SW480 (cell line): Measurements from ENCODE around the gene RRAGD.
"Not testable (repeated sequence)": the region's sequence is repeated elsewhere in the genome, so short reads cannot be mapped to it uniquely, and the experiment has no call there.

ENCODE experiments used
- DNase-seq: peaks from one replicate; pipeline ENCODE4 v3.0.0-alpha.2; 2016; ENCODE audit warnings: low spot score

The RRAGD gene

GRCh38 chr6:89411145-89412070 is 665 bp downstream of the RRAGD start:
- peak; percentile 39 for DNase-seq

DNA sequence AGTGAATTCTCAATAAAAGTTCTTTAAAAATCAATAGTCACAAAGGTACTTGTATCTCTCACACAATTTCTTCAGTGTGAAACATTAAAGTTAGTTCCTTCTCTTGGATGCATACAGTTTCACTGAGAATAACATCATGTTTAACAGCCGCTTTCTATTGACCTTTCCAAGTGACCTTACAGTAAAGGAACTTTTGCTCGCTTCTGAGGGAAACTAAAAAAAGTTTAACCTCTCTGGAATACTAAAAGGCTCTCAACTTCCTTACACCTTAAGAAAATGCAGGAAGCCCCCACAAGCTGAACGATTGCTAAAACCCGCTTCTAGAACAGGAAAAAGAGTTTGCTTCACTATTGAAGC is 1.3 kb downstream of the RRAGD start:
- no peak for DNase-seq

DNA sequence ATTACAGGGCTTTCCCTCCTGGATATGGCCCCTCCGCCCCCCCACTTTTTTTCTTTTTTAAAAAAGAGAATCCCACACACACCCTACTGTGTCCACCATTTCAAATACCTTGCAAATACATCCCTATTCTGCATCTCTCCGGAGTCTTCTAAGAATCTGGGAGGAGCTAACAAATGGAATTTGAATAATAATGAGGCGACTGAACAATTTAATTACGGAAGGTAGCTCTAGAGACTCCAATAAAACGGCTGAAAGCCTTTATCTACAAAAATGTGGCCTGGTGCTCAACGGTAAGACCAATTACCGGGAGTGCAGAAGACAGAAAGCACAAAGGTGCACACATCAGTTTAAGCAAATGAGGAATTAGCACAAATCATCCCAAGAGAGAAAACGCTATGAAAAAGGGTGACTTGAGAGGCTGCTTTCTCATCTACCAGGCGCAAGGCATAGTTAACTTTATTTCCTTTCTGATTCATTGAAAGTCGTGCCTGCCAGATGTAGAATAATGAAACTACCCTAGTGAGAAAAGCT is 1.8 kb downstream of the RRAGD start:
- no peak for DNase-seq

DNA sequence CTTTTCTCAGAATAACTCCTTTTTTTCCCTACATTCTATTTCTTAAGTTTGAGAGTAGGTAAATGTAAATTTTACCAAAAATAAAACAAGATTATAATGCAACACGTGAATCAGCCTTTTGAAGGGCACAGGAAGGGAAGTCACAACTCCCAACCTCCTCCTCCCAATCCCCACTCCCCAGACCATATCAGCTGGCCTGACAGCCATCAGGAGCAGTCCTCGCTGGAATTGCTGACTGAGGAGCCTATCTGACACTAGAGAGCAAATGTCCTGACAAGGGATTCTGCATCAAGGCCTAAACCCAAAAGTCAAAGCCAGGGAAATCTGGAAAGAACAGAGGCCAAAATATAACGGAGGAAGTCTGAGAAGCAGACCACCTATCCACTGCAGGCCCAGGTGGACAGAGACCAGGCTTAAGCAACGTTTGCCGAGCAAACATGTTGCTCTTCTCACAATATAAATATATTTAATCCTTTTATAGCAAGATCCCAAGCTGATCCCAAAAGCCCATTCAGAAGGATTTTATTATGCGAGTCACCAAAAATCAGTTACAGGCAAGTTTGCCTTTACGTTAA is 2.5 kb downstream of the RRAGD start:
- no peak for DNase-seq

DNA sequence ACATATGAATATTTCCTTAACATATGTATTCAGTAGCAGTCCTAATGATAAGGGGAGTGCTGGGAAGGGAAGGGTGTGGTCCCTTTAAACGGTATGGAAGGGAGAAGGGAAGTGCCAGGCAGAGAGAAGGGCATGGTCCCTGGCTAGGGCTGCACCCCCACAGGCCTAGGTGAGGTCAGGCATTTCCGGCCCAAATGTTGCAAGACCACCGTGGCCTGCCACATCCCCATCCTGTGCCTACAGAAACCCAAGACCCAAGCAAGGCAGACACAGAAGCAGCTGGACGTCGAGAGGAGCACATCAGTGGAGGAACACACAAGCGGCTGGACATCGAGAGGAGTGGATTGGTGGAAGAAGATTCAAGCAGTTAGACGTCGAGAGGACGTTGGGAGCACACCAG is 5.9 kb downstream of the RRAGD start:
- DNase-seq: no peak

DNA sequence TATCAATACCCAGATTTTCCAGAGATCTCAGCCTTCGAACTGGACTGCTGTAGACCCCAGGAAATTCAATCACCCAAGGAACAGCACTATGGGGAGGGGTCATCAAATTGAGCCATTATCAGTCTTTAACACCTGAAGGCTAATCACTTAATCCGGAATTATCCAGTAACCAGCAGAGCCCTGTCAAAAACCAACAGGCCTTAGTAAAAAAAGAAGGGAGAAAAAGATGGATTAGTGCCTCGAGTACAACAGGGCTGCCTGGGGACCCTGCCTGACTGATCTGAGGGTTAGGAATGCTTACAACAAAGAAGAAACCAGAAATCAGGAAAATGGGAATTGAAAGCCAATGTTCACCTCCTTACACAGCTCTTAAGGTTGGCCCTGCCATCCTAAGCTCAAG is 7.6 kb downstream of the RRAGD start:
- no peak for DNase-seq

- DNase-seq: no peak
Measured at GRCh38 chr6:89402776-89403175, 9.3 kb downstream of the RRAGD start.

- no peak for DNase-seq
Measured at GRCh38 chr6:89400912-89401399, 11.1 kb downstream of the RRAGD start.

- DNase-seq: no peak
Measured at GRCh38 chr6:89400050-89400449, 12.0 kb downstream of the RRAGD start.

DNA sequence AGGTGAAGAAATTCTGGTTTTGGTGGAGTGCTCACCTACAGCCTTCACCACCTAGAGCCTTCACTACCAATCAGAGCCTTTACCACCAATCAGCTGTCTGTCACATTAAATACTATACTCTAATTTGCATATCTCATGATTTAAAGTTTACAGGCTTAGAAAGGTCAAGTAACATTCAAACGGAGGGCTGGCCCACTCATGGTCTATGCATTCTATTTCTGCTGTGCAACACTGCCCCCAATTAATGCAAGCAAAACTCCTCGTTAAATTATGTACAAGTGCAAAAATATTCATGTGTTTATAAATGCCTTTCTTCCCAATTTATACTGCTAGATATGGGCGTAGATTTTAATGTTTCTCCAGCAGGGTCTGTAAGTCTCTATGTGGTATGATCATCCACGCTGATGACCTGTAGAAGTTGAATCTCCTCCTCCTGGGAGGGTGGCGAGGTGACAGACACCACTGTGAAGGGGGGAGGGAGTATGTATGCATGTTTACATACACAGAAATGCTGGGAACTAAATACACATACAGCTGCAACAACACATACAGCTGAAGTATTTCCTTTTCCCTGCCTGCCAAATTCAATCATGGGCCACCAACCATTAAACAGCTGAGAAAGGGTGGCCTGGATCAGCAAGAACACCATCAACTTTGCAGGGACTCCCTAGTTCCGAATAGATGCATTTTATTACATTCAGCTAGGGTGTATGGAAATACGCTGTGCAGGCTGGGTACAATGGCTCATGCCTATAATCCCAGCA is 13.1 kb downstream of the RRAGD start:
- DNase-seq: no peak

- DNase-seq: not testable (repeated sequence)
Measured at GRCh38 chr6:89397884-89398283, 14.2 kb downstream of the RRAGD start.

DNA sequence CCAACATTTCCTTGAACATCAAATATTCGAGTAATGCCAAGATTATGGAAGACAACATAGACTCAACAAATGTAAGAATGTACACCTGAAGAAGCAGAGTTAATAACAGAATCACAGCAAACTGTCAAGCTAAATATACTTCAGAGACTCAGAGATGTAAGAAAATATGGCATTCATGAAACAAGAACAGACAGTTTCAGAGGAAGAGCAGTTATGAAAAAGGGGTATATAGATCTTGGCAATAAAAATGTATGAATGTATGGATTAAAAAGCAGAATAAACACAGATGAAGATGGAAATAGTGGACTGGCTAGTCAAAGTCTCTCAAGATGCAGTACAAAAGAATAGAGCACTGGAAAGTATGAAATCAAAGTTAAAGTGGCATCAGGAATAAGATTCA is 18.4 kb downstream of the RRAGD start:
- DNase-seq: no peak

DNA sequence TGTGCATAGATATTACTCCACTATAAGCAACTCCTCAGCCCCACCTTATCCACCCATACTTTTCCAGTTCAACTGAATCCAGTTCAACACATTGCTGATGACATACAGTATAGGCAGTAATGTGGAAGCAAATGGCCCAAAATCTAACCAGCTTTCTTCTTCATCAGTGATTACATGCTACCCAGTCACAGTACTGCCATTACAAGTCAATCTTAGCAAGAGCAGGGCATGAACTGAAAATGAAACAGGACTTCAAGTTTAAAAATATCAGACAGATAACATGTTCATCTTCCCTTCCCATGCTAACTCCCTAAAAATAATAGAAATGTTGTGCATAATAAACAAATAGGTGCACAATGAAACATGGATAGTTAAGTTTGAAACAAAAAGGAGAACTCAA is 19.2 kb downstream of the RRAGD start:
- DNase-seq: no peak

DNA sequence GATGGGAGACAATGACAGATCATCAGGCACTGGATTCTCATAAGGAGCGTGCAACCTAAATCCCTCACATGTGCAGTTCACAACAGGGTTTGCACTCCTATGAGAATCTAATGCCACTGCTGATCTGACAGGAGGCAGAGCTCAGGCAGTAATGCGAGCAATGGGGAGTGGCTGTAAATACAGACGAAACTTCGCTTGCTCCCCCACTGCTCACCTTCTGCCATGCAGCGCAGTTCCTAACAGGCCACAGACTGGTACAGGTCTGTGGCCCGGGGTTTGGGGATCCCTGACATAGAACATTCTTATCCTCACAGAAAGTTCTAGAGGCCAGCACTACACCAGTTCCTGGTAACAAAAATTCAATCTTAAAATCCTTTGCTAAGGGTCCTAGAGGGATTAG is 23.2 kb downstream of the RRAGD start:
- DNase-seq: no peak

- DNase-seq: no peak
Measured at GRCh38 chr6:89387516-89388201, 24.4 kb downstream of the RRAGD start.

GRCh38 chr6:89386917-89387491 is 25.1 kb downstream of the RRAGD start:
- DNase-seq: no peak

- no peak for DNase-seq
Measured at GRCh38 chr6:89385846-89386245, 26.2 kb downstream of the RRAGD start.

DNA sequence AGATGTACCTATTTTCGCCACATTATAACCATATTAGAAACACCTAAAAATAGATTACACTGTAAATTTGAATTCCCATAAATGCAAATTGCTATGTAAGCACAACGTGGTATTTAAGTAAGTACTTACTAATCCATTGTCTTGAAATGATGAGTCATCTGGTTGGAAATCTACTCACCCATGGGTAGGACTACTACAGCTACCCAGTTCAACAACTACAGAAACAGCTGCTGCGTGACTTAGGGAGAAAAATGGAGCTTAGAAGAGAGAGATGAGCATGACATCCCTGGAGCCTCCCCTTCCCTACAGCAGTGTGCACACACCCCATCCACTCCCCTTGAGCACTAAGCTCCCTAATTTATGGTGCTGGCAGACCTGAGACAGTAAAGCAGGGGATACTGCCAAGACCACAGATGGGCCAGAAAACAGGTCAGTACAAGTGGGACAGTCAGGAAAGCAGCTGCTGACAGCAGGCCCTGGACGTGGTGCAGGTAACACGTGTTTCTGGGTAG is 26.9 kb downstream of the RRAGD start:
- no peak for DNase-seq

- no peak for DNase-seq
Measured at GRCh38 chr6:89381031-89381430, 31.0 kb downstream of the RRAGD start.

DNA sequence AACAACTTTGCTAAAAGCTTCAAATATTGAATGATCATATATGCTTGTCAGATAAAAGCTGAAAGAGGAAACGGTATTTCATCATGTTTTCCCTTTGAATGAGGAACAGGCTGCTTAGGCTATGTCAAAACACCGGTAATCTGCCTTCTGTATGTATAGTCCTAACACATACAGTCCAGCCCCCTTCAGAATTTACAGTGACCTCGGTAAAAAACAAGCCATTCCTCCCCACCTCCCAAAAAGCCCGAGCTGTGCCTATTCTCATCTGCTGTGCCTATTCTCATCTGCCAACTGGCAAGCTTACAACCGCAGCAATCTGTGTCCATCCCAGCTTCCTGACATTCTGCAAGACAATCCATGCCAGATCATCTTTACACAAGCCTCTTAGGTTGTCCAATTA is 32.8 kb downstream of the RRAGD start:
- no peak for DNase-seq

- no peak for DNase-seq
Measured at GRCh38 chr6:89378628-89379027, 33.4 kb downstream of the RRAGD start.
